Measurements from ENCODE around the gene CDK14. TPM values are rescaled to one million over a fixed set of nuclear protein-coding genes. Genes with fewer than 3 reads are reported as not detected.

The CDK14 gene
- total and polyA plus RNA-seq, 10 of the 15 experiments (the other 5 are each of a cell fraction or from before 2014, with no cell fraction given), result 6.5 to 61.3 (median 24.2) TPM

- no peak for TF ChIP-seq MYC (IDR thresholded peaks at IDR 0.05; ENCODE audit: insufficient read depth, insufficient read length, insufficient replicate concordance, low read length, severe bottlenecking)
- TF ChIP-seq SRF (IDR thresholded peaks at IDR 0.05; ENCODE audit: low read depth in 2 of 2, low read length in 2 of 2), result no peak
- TF ChIP-seq JUNB (IDR thresholded peaks at IDR 0.05), result peak; percentile 54
- no peak for TF ChIP-seq BACH1 (IDR thresholded peaks at IDR 0.05; ENCODE audit: borderline replicate concordance)
- TF ChIP-seq MTA2 (IDR thresholded peaks at IDR 0.05; ENCODE audit: low read depth), result 0 out of 2 replicates have a peak, but pooled peaks have one; percentile 14
- no peak for TF ChIP-seq ESRRA (IDR thresholded peaks at IDR 0.05; ENCODE audit: low read length)
- TF ChIP-seq IRF5 (IDR thresholded peaks at IDR 0.05; ENCODE audit: borderline replicate concordance), result no peak
- peak in 1 of 2 experiments; percentile 35; a peak in 1 of 4 replicates for TF ChIP-seq IKZF2 (IDR thresholded peaks at IDR 0.05)
- peak; percentile 70; the same call in 1 of the 2 replicates for TF ChIP-seq RUNX3 (IDR thresholded peaks at IDR 0.05; ENCODE audit: low read length)
- no peak for TF ChIP-seq RCOR1 (conservative IDR thresholded peaks at IDR 0.05; ENCODE audit: low read depth, low read length)
- no peak for TF ChIP-seq TCF12 (IDR thresholded peaks at IDR 0.05; ENCODE audit: low read depth, low read length)
- no peak overlapping the region for H3K9ac ChIP-seq (ENCODE audit: control insufficient read depth, insufficient read depth, low read length)
- peaks cover 6% of the 10 kb centered on the region for H3K4me1 ChIP-seq (ENCODE audit: control insufficient read depth, insufficient read depth, low read length)
- H3K4me2 ChIP-seq (ENCODE audit: control insufficient read depth, insufficient read depth), result no peak overlapping the region
- DNase-seq (ENCODE audit: low read depth, low spot score) (no peak), ATAC-seq (peak; percentile 23; the same call in 2 of the 3 replicates), FAIRE-seq (no peak)
- ChIA-PET CTCF (interaction anchor here (0.7 kb wide), 1 partner anchor 43 kb away, joined by 3 read pairs; no protein-coding TSS in a partner anchor), SMC1A (ENCODE audit: uncharacterized antibody, unreplicated experiment) (interaction anchor here (0.7 to 1.6 kb wide), 2 partner anchors 11 to 15 kb away, joined by 3 to 4 read pairs; no protein-coding TSS in a partner anchor), RAD21 (ENCODE audit: unreplicated experiment) (no interaction called here), POLR2A (no interaction called here)
- H3K79me2 ChIP-seq (ENCODE audit: control insufficient read depth, insufficient read depth, low read length), result no peaks in the 10 kb centered on the region
- no peaks in the 10 kb centered on the region for H4K20me1 ChIP-seq (ENCODE audit: control insufficient read depth, insufficient read depth)
- peaks cover 0 to 6% of the 10 kb centered on the region in 2 experiments; a peak in 2 of 4 replicates for H3K36me3 ChIP-seq (ENCODE audit: control insufficient read depth in 2 of 2, insufficient read depth in 2 of 2, low read length in 1 of 2)
- BruUV-seq (replicated peaks), result no TSS peak
- intact Hi-C loops (cut with micrococcal nuclease; ENCODE audit: unreplicated experiment), result no loop called here
- H3K27me3 ChIP-seq (replicated peaks in 1 of 2; ENCODE audit: control insufficient read depth in 2 of 2, insufficient read depth in 2 of 2, low read length in 1 of 2), result no peaks in the 10 kb centered on the region
- no peak overlapping the region for H3K27ac ChIP-seq (ENCODE audit: control insufficient read depth, insufficient read depth)
- whole genome bisulfite sequencing (ENCODE audit: insufficient coverage, insufficient replicate concordance, low lambda C conversion rate, missing lambda C conversion rate), result 72% methylated on average over 1 of the region's 1 CpG
- no peak overlapping the region for H3K4me3 ChIP-seq
- in situ Hi-C loops (cut with MboI), result no loop called here
- no peak overlapping the region for H2AFZ ChIP-seq (ENCODE audit: control insufficient read depth, low read depth, low read length)
- H3K9me3 ChIP-seq (replicated peaks; ENCODE audit: control insufficient read depth, insufficient read depth, low read length), result no peaks in the 10 kb centered on the region; the same call in 2 of the 3 replicates
Observed at GRCh38 chr7:90752051-90752450, 155.9 kb downstream of the CDK14 start.

Data from GM12878 (cell line).